ENCODE data around the gene RASSF10. TPM values are rescaled to one million over a fixed set of nuclear protein-coding genes. Genes with fewer than 3 reads are reported as not detected.

RASSF10 gene
- total RNA-seq, 4 donors from 2014 or later = 0.27 to 1.3 TPM; not detected in 2

GRCh38 chr11:13053255-13053917 is 44.3 kb downstream of the RASSF10 start:
- Histone ChIP-seq H3K27me3 (peaks cover 28% of the 10 kb centered on the region), H3K27ac (no peak overlapping the region), H3K9me3 (no peaks in the 10 kb centered on the region), H3K4me3 (no peak overlapping the region), H3K4me1 (no peaks in the 10 kb centered on the region), H3K36me3 (no peaks in the 10 kb centered on the region)
- WGBS, 2 donors (ENCODE audit: low coverage in 1 of 2) = 76 to 83% methylated on average over 6 of the region's 6 CpGs
- ATAC-seq = no peak
- TF ChIP-seq EP300 (IDR thresholded peaks at IDR 0.05) (no peak), CTCF (IDR thresholded peaks at IDR 0.05) (no peak), POLR2A (IDR thresholded peaks at IDR 0.05) (no peak), POLR2AphosphoS5 (IDR thresholded peaks at IDR 0.05) (no peak)

GRCh38 chr11:13054278-13054677 is 45.2 kb downstream of the RASSF10 start:
- 68 to 100% methylated on average over 2 to 3 of the region's 3 CpGs for WGBS, 2 donors (ENCODE audit: low coverage in 1 of 2)
- H3K36me3 ChIP-seq = no peaks in the 10 kb centered on the region
- no peak overlapping the region for H3K27ac ChIP-seq
- no peak for TF ChIP-seq CTCF (IDR thresholded peaks at IDR 0.05)
- no peak for TF ChIP-seq POLR2AphosphoS5 (IDR thresholded peaks at IDR 0.05)
- TF ChIP-seq POLR2A (IDR thresholded peaks at IDR 0.05) = no peak
- TF ChIP-seq EP300 (IDR thresholded peaks at IDR 0.05) = no peak
- H3K27me3 ChIP-seq = peaks cover 20% of the 10 kb centered on the region
- H3K4me3 ChIP-seq = no peak overlapping the region
- no peak for ATAC-seq
- no peaks in the 10 kb centered on the region for H3K9me3 ChIP-seq
- no peaks in the 10 kb centered on the region for H3K4me1 ChIP-seq

- Histone ChIP-seq H3K4me1 (no peaks in the 10 kb centered on the region), H3K36me3 (no peaks in the 10 kb centered on the region), H3K9me3 (no peaks in the 10 kb centered on the region), H3K27ac (no peak overlapping the region), H3K4me3 (no peak overlapping the region), H3K27me3 (peaks cover 14% of the 10 kb centered on the region)
- 60 to 72% methylated on average over 2 of the region's 2 CpGs for WGBS, 2 donors (ENCODE audit: low coverage in 1 of 2)
- no peak for TF ChIP-seq POLR2AphosphoS5 (IDR thresholded peaks at IDR 0.05)
- TF ChIP-seq CTCF (IDR thresholded peaks at IDR 0.05) = no peak
- no peak for TF ChIP-seq POLR2A (IDR thresholded peaks at IDR 0.05)
- TF ChIP-seq EP300 (IDR thresholded peaks at IDR 0.05) = no peak
- ATAC-seq = no peak
Observed at GRCh38 chr11:13055200-13055599, 46.1 kb downstream of the RASSF10 start.

- WGBS, 2 donors (ENCODE audit: low coverage in 1 of 2) = 50 to 80% methylated on average over 1 to 2 of the region's 3 CpGs
- H3K4me1 ChIP-seq = no peaks in the 10 kb centered on the region
- H3K27me3 ChIP-seq = peaks cover 21% of the 10 kb centered on the region
- H3K4me3 ChIP-seq = no peak overlapping the region
- H3K9me3 ChIP-seq = no peaks in the 10 kb centered on the region
- no peak for TF ChIP-seq POLR2AphosphoS5 (IDR thresholded peaks at IDR 0.05)
- TF ChIP-seq CTCF (IDR thresholded peaks at IDR 0.05) = no peak
- no peak for TF ChIP-seq EP300 (IDR thresholded peaks at IDR 0.05)
- TF ChIP-seq POLR2A (IDR thresholded peaks at IDR 0.05) = no peak
- H3K27ac ChIP-seq = no peak overlapping the region
- no peaks in the 10 kb centered on the region for H3K36me3 ChIP-seq
- no peak for ATAC-seq
Observed at GRCh38 chr11:13061294-13061990, 52.3 kb downstream of the RASSF10 start.

Data from gastroesophageal sphincter (tissue), 4 donors.